Nephron progenitor cell (in vitro differentiated cells): Measurements from ENCODE around the gene STAT2.
"Not testable (repeated sequence)": the region's sequence is repeated elsewhere in the genome, so short reads cannot be mapped to it uniquely, and the experiment has no call there.

Experiments
- DNase-seq: peaks from one replicate; pipeline ENCODE4 v3.0.0; 2021
- H3K27ac Mint-ChIP-seq: 2 replicates; pipeline ENCODE4 v1.8.0; 2021; ENCODE audit warnings: mild to moderate bottlenecking, moderate library complexity, mixed read lengths
- H3K27me3 Mint-ChIP-seq: 2 replicates; pipeline ENCODE4 v1.8.0; 2021; ENCODE audit warnings: mild to moderate bottlenecking, low read depth, mixed read lengths; ENCODE audit not compliant: poor library complexity
- H3K36me3 Mint-ChIP-seq: 2 replicates; pipeline ENCODE4 v1.8.0; 2021; ENCODE audit warnings: low read depth, mixed read lengths
- H3K4me1 Mint-ChIP-seq: 2 replicates; pipeline ENCODE4 v1.8.0; 2021; ENCODE audit warnings: mixed read lengths
- H3K4me3 Mint-ChIP-seq: 2 replicates; pipeline ENCODE4 v1.8.0; 2021; ENCODE audit warnings: mild to moderate bottlenecking, moderate library complexity, mixed read lengths
- H3K9me3 Mint-ChIP-seq: 2 replicates; pipeline ENCODE4 v1.8.0; 2021; ENCODE audit warnings: mild to moderate bottlenecking, moderate library complexity, mixed read lengths
- TF ChIP-seq, protein P1 (sequence below): fragments of 200-600 bp; sonication (generic); IDR thresholded peaks from 2 replicates; pipeline ENCODE4 v1.5.0; 2021; ENCODE audit warnings: antibody characterized with exemption

STAT2 gene

DNA sequence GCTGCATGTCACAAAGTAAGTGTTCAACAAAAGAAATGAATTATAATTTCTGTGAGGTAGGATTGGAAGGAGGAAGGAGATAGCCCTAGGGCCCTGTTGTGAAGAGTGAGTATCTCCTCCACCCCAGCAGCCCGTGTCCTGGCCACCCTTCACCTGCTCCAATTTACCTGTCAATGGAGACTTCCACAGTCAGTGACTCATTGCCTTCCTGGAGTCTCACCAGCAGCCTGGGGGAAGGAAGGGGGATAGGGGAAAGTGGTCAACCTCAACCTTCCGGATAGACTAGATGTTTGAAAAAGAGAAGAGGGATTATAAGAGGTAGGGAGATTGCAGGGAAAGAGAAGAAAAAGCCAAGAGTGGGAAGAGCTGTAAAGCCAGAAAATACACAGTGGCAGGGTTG lies 9.2 kb downstream of the STAT2 start:
- H3K4me1 Mint-ChIP-seq = no peaks in the 10 kb centered on the region
- H3K9me3 Mint-ChIP-seq = no peaks in the 10 kb centered on the region
- H3K36me3 Mint-ChIP-seq = peaks cover 57% of the 10 kb centered on the region
- no peak for DNase-seq
- H3K4me3 Mint-ChIP-seq = no peak overlapping the region
- peaks cover 3% of the 10 kb centered on the region for H3K27me3 Mint-ChIP-seq
- no peak overlapping the region for H3K27ac Mint-ChIP-seq
- TF ChIP-seq, protein P1, sequence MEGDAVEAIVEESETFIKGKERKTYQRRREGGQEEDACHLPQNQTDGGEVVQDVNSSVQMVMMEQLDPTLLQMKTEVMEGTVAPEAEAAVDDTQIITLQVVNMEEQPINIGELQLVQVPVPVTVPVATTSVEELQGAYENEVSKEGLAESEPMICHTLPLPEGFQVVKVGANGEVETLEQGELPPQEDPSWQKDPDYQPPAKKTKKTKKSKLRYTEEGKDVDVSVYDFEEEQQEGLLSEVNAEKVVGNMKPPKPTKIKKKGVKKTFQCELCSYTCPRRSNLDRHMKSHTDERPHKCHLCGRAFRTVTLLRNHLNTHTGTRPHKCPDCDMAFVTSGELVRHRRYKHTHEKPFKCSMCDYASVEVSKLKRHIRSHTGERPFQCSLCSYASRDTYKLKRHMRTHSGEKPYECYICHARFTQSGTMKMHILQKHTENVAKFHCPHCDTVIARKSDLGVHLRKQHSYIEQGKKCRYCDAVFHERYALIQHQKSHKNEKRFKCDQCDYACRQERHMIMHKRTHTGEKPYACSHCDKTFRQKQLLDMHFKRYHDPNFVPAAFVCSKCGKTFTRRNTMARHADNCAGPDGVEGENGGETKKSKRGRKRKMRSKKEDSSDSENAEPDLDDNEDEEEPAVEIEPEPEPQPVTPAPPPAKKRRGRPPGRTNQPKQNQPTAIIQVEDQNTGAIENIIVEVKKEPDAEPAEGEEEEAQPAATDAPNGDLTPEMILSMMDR = no peak

DNA sequence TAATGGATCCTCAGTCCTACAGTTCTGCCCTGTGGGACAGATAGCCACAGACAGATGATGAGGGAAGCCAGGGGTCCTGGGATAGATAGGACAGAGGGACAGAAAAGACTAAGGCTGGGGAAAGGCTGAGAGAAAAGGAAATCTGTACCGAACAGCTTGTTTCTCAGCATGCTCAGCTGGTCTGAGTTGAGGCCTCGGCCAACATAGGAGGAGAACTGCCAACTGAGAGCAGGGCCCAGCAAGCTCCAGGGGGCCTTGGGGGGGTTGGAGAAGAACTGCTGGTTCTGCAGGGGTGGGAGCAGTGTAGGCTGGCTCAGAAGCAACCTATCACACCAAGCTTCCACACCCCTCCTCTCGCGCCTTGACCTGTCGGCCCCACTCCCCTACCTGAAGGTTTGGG lies 11.1 kb downstream of the STAT2 start:
- peaks cover 50% of the 10 kb centered on the region for H3K36me3 Mint-ChIP-seq
- H3K9me3 Mint-ChIP-seq = no peaks in the 10 kb centered on the region
- no peak overlapping the region for H3K4me3 Mint-ChIP-seq
- no peak for DNase-seq
- H3K27me3 Mint-ChIP-seq = peaks cover 3% of the 10 kb centered on the region
- no peak overlapping the region for H3K27ac Mint-ChIP-seq
- H3K4me1 Mint-ChIP-seq = no peaks in the 10 kb centered on the region
- TF ChIP-seq, protein P1 = no peak

DNA sequence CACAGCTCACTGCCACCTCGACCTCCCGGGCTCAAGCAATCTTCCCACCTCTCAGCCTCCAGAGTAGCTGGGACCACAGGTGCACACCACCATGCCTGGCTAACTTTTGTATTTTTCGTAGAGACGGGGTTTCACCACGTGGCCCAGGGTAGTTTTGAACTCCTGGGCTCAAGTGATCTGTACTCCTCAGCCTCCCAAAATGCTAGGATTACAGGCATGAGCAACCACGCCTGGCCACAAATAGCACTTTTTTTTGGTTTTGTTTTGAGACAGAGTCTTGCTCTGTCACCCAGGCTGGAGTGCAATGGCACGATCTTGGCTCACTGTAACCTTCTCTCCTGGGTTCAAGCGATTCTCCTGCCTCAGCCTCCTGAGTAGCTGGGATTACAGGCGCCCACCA lies 12.7 kb downstream of the STAT2 start:
- not testable (repeated sequence) for H3K27me3 Mint-ChIP-seq, H3K9me3 Mint-ChIP-seq, H3K4me1 Mint-ChIP-seq, H3K27ac Mint-ChIP-seq, DNase-seq, H3K4me3 Mint-ChIP-seq
- H3K36me3 Mint-ChIP-seq = peaks cover 57% of the 10 kb centered on the region

DNA sequence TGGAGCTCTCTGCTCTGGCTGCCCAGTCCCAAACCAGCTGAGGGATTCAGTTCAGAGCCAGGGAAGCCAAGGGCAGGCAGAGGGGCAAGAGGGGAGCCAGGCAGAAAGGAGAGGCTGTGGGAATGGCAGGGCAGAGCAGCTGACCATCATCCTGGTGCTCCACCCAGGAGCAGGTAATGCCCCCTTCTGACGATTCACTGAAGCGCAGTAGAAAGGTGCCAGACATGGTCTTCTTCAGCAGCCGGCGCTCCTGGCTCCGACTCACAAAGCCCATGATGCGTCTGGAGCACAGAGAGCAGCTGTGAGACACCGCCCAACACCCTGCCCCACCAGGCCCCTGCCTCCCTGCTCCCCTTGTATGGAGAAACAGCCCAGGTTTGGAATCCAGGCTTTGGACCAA lies 13.2 kb downstream of the STAT2 start:
- Mint-ChIP-seq H3K36me3 (peaks cover 57% of the 10 kb centered on the region), H3K9me3 (no peaks in the 10 kb centered on the region), H3K4me3 (no peak overlapping the region), H3K27me3 (peaks cover 3% of the 10 kb centered on the region), H3K27ac (no peak overlapping the region), H3K4me1 (no peaks in the 10 kb centered on the region)
- TF ChIP-seq, protein P1 = no peak
- DNase-seq = no peak

DNA sequence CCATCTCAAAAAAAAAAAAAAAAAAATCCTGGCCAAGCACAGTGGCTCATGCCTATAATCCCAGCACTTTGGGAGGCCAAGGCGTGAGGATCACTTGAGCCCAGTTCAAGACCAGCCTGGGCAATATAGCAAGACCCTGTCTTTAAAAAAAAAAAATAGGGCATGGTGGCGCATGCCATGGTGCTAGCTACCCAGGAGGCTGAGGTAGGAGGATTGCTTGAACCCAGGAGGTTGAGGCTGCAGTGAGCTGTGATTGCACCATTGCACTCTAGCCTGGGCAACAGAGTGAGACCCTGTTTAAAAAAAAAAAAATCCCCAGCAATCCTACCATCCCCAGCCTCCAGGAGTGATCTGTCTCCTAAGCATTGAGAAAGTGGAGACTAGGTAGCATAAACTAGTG lies 17.6 kb downstream of the STAT2 start:
- H3K4me1 Mint-ChIP-seq, H3K9me3 Mint-ChIP-seq, H3K27me3 Mint-ChIP-seq, H3K4me3 Mint-ChIP-seq, H3K27ac Mint-ChIP-seq, DNase-seq: not testable (repeated sequence)
- peaks cover 26% of the 10 kb centered on the region for H3K36me3 Mint-ChIP-seq

DNA sequence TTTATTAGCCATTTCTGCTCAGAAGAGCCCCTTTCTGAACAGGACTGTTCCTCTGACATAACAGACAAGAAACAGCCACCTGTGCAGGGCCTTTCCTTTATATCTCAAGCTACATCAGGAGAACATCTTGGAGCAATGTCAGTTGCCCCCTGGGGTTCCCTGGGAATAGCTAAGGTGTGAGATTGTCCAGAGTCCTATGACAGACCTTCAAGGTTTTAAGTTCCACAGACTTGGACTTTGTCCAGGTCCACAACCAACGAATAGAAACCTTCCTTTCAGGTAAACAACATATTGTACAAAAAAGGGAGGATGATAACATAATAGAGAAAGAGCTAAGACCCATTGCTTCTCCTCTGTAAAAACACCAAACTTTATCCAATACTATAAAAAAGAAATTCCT lies 18.3 kb downstream of the STAT2 start:
- Mint-ChIP-seq H3K4me1 (no peaks in the 10 kb centered on the region), H3K4me3 (no peak overlapping the region), H3K36me3 (peaks cover 26% of the 10 kb centered on the region), H3K9me3 (no peaks in the 10 kb centered on the region), H3K27me3 (peaks cover 11% of the 10 kb centered on the region), H3K27ac (peak overlapping the region; percentile 43)
- TF ChIP-seq, protein P1 = no peak
- DNase-seq = no peak

DNA sequence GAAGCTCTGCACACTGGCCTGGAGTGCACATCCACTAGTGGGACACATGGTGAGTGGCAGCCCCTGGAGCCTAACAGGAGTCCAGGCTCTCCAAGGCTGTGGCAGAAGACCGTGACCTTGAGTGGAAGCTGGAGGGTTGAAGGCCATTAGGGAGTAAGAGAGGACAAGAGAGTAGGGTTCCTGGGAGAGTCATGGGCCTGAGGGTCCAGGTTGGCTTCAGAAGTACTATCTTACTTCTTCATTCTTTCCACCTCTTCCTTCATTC lies 20.8 kb downstream of the STAT2 start:
- Mint-ChIP-seq H3K27me3 (peaks cover 13% of the 10 kb centered on the region), H3K27ac (no peak overlapping the region), H3K4me1 (peaks cover 6% of the 10 kb centered on the region), H3K9me3 (no peaks in the 10 kb centered on the region), H3K4me3 (no peak overlapping the region), H3K36me3 (peaks cover 11% of the 10 kb centered on the region)
- DNase-seq = no peak
- TF ChIP-seq, protein P1 = no peak
